HepG2 (cell line): ENCODE measurements around the gene CCDC74A. TPM values are rescaled to one million over a fixed set of nuclear protein-coding genes. Genes with fewer than 3 reads are reported as not detected.

Source experiments
- ATAC-seq: fragments of 200-7000 bp; cut with Tn5 transposase; 3 replicates; pipeline ENCODE4 v1.9.1; 2020; ENCODE audit warnings: mild to moderate bottlenecking, moderate library complexity
- BruUV-seq: library from RNA; stranded (reverse); fragments of 400-500 nt; replicated peaks from 2 replicates; lab custom pipeline; 2021; lab: Mats Ljungman, UMichigan
- CTCF ChIA-PET: fragments of 300-600 bp; formaldehyde crosslinking; extraction: SDS; loops from one replicate; lab custom pipeline; 2021; ENCODE audit warnings: low total read pairs, inconsistent platforms, low intra/inter-chr PET ratio; lab: Yijun Ruan, JAX
- POLR2A ChIA-PET: fragments of 350-600 bp; sonication (Branson Sonifier 250); formaldehyde crosslinking; loops from one replicate; lab custom pipeline; 2020; ENCODE audit warnings: antibody characterized with exemption, inconsistent platforms; lab: Yijun Ruan, JAX
- DNase-seq: peaks from one replicate; pipeline ENCODE4 v3.0.0-alpha.2; 2015; ENCODE audit warnings: low spot score
- FAIRE-seq: peaks from 3 replicates; lab custom pipeline; 2011; peaks lifted over from hg19 to GRCh38; lab: Jason Lieb, UNC
- H2AFZ ChIP-seq: one replicate; pipeline ENCODE4 v1.6.1; 2011; ENCODE audit warnings: low read length, inconsistent platforms
- H3K27ac ChIP-seq: fragments of 300-600 bp; 3 replicates; pipeline ENCODE4 v1.8.0; 2011; ENCODE audit warnings: mixed run types, mild to moderate bottlenecking, mixed read lengths, low read length, inconsistent platforms; ENCODE audit not compliant: insufficient read depth; ENCODE audit errors: extremely low read length
- H3K27me3 ChIP-seq, 2 experiments: fragments of 200-600 bp in 1 of 2; 2 replicates in 1 of 2; 3 replicates in 1 of 2; pipeline versions ENCODE4 v1.6.0 to v1.8.0; 2011; ENCODE audit warnings: low read length in 2 of 2, mild to moderate bottlenecking in 2 of 2, moderate library complexity in 2 of 2, inconsistent platforms in 1 of 2; ENCODE audit not compliant: insufficient read depth in 2 of 2, control insufficient read depth in 1 of 2
- H3K36me3 ChIP-seq, 2 experiments: fragments of 200-600 bp in 1 of 2; replicated peaks in 1 of 2; 2 replicates in 1 of 2; 3 replicates in 1 of 2; pipeline versions ENCODE4 v1.5.1 to v1.8.0; 2011; ENCODE audit warnings: low read length in 2 of 2, inconsistent platforms in 1 of 2; ENCODE audit not compliant: insufficient read depth in 2 of 2, control insufficient read depth in 1 of 2
- H3K4me1 ChIP-seq: 2 replicates; pipeline ENCODE4 v1.5.1; 2012; ENCODE audit warnings: low read length, inconsistent platforms; ENCODE audit not compliant: insufficient read depth
- H3K4me2 ChIP-seq: 2 replicates; pipeline ENCODE4 v1.6.0; 2011; ENCODE audit warnings: low read depth, low read length, inconsistent platforms
- H3K4me3 ChIP-seq, 3 experiments: fragments of 200-600 bp in 1 of 3; sonication (generic), shearing (Covaris generic) in 1 of 3; replicated peaks in 1 of 3; 2 replicates each; pipeline ENCODE4 v1.5.1; 2011 to 2016; ENCODE audit warnings: low read length in 3 of 3, inconsistent platforms in 2 of 3, low read depth in 2 of 3, mild to moderate bottlenecking in 2 of 3, control low read depth in 1 of 3, mixed read lengths in 1 of 3; ENCODE audit not compliant: insufficient read depth in 1 of 3
- H3K79me2 ChIP-seq: one replicate; pipeline ENCODE4 v1.6.1; 2011; ENCODE audit warnings: low read length, inconsistent platforms; ENCODE audit not compliant: insufficient read depth
- H3K9ac ChIP-seq: 2 replicates; pipeline ENCODE4 v1.6.0; 2011; ENCODE audit warnings: mild to moderate bottlenecking, low read depth, low read length, inconsistent platforms; ENCODE audit not compliant: insufficient read depth
- H3K9me3 ChIP-seq: 2 replicates; pipeline ENCODE4 v1.5.1; 2012; ENCODE audit warnings: mild to moderate bottlenecking, low read length
- H4K20me1 ChIP-seq: 2 replicates; pipeline ENCODE4 v1.6.0; 2011; ENCODE audit warnings: inconsistent platforms, mild to moderate bottlenecking, low read length, moderate library complexity; ENCODE audit not compliant: insufficient read depth
- CEBPB ChIP-seq: IDR thresholded peaks from 2 replicates; pipeline ENCODE4 v1.6.1; 2011; ENCODE audit warnings: low read depth, low read length, improper control_type of control experiment, borderline replicate concordance
- CEBPG ChIP-seq: IDR thresholded peaks from 2 replicates; pipeline ENCODE4 v1.6.1; 2016
- E2F2 ChIP-seq: sonication (generic); formaldehyde crosslinking; IDR thresholded peaks from 2 replicates; pipeline ENCODE4 v1.4.0; 2020; ENCODE audit warnings: missing genetic modification reagents, borderline replicate concordance
- HMG20A ChIP-seq: IDR thresholded peaks from 2 replicates; pipeline ENCODE4 v1.6.1; 2016; ENCODE audit warnings: borderline replicate concordance
- IKZF1 ChIP-seq: fragments of 450-650 bp; IDR thresholded peaks from 2 replicates; pipeline ENCODE4 v1.7.1; 2016
- SIN3A ChIP-seq: IDR thresholded peaks from 2 replicates; pipeline ENCODE4 v1.6.1; 2011; ENCODE audit warnings: low read depth, mild to moderate bottlenecking, control low read depth, low read length, borderline replicate concordance
- SIX1 ChIP-seq: sonication (generic); formaldehyde crosslinking; IDR thresholded peaks from 2 replicates; pipeline ENCODE4 v1.4.0; 2020; ENCODE audit warnings: missing genetic modification reagents, borderline replicate concordance
- TBP ChIP-seq: sonication (generic); formaldehyde crosslinking; IDR thresholded peaks from 2 replicates; pipeline ENCODE4 v1.5.0; 2020; ENCODE audit warnings: missing genetic modification reagents
- ZBTB49 ChIP-seq: sonication (generic); formaldehyde crosslinking; IDR thresholded peaks from 2 replicates; pipeline ENCODE4 v1.4.0; 2020; ENCODE audit warnings: missing genetic modification reagents, borderline replicate concordance
- ZC3H13 ChIP-seq: sonication (generic); formaldehyde crosslinking; IDR thresholded peaks from 2 replicates; pipeline ENCODE4 v1.8.1; 2023; ENCODE audit warnings: mild to moderate bottlenecking, missing genetic modification reagents, moderate library complexity
- ZFP36L1 ChIP-seq: sonication (generic); formaldehyde crosslinking; IDR thresholded peaks from 2 replicates; pipeline ENCODE4 v1.8.0; 2022; ENCODE audit warnings: mild to moderate bottlenecking, missing genetic modification reagents, moderate library complexity
- ZNF639 ChIP-seq: conservative IDR thresholded peaks from 2 replicates; pipeline ENCODE4 v1.6.1; 2018; ENCODE audit warnings: missing genetic modification reagents
- ZNF761 ChIP-seq: sonication (generic); formaldehyde crosslinking; conservative IDR thresholded peaks from 2 replicates; pipeline ENCODE4 v1.4.0; 2020; ENCODE audit warnings: mild to moderate bottlenecking, missing genetic modification reagents
- whole genome bisulfite sequencing: methylation state at CpG from one replicate; pipeline ENCODE4 v1.1.6; 2017; ENCODE audit warnings: low lambda C conversion rate; 5-methylcytosine and 5-hydroxymethylcytosine counted together
- in situ Hi-C: cut with HindIII; loops from 2 replicates; pipeline ENCODE4 v1.10.0; 2017; ENCODE audit warnings: low pct_unique_long_range_greater_than_20kb; ENCODE audit not compliant: extremely low pct_ligation_motif_present
- intact Hi-C: fragments of 100-400 bp; cut with micrococcal nuclease; formaldehyde crosslinking; loops from one replicate; pipeline ENCODE4 v1.10.0; 2022; ENCODE audit not compliant: unreplicated experiment
- polyA plus RNA-seq, 8 experiments: library from polyadenylated mRNA; depleted of rRNA in 3 of 8; stranded (reverse) in 7 of 8; unstranded in 1 of 8; fragments of >200 nt; fragmentation: Illumina TruSeq in 4 of 8; extraction: Trizol in 4 of 8; gene quantifications; 2 replicates each; pipeline versions ENCODE4 v1.2.1 to v1.2.3, GENCODE V29; 2011 to 2016; ENCODE audit warnings: low read depth in 4 of 8, missing spikeins in 1 of 8, mixed read lengths in 1 of 8; ENCODE audit not compliant: insufficient read depth in 1 of 8
- total RNA-seq, 5 experiments: library from RNA; depleted of rRNA; stranded (reverse); fragments of >200 nt; fragmentation: Illumina TruSeq; extraction: Trizol; gene quantifications; 2 replicates each; pipeline ENCODE4 v1.2.3, GENCODE V29; 2016; ENCODE audit warnings: low read depth in 1 of 5

CCDC74A gene
- total and polyA plus RNA-seq, 2 of the 13 experiments (the other 11 are each of a cell fraction or from before 2014, with no cell fraction given): 0.15 to 0.17 TPM

GRCh38 chr2:131556998-131557397, 29.3 kb downstream of the CCDC74A start:
- ChIA-PET POLR2A (no interaction called here), CTCF (no interaction called here)
- no TSS peak for BruUV-seq
- H3K9ac ChIP-seq: no peak overlapping the region
- FAIRE-seq (no peak), DNase-seq (peak; percentile 54), ATAC-seq (no peak)
- peaks cover 2 to 27% of the 10 kb centered on the region in 2 experiments; a peak in 3 of 5 replicates for H3K27me3 ChIP-seq
- 0 out of 2 replicates have a peak, but pooled peaks have one; percentile 26 for TF ChIP-seq HMG20A (CRISPR knock-in tag)
- no peak for TF ChIP-seq TBP (CRISPR knock-in tag)
- TF ChIP-seq CEBPG: peak; percentile 46; the same call in 1 of the 2 replicates
- TF ChIP-seq CEBPB: peak; percentile 86
- no peak for TF ChIP-seq ZNF761
- no peak for TF ChIP-seq IKZF1
- no peak for TF ChIP-seq ZNF639 (CRISPR knock-in tag)
- H3K9me3 ChIP-seq: no peaks in the 10 kb centered on the region
- no peaks in the 10 kb centered on the region for H3K79me2 ChIP-seq
- H3K4me1 ChIP-seq: peaks cover 13% of the 10 kb centered on the region
- WGBS: 29% methylated on average over 7 of the region's 7 CpGs
- no peak overlapping the region for H3K27ac ChIP-seq
- H3K4me2 ChIP-seq: no peak overlapping the region
- in situ Hi-C loops: no loop called here
- H3K36me3 ChIP-seq: no peaks in the 10 kb centered on the region
- no peaks in the 10 kb centered on the region for H4K20me1 ChIP-seq
- no peak overlapping the region for H3K4me3 ChIP-seq
- H2AFZ ChIP-seq: no peak overlapping the region
- intact Hi-C loops: no loop called here

- intact Hi-C loops: no loop called here
- no peak for DNase-seq
- Histone ChIP-seq H3K4me3 (no peak overlapping the region), H3K9ac (no peak overlapping the region), H3K27me3 (peaks cover 2 to 27% of the 10 kb centered on the region in 2 experiments; a peak in 3 of 5 replicates), H3K9me3 (no peaks in the 10 kb centered on the region), H3K79me2 (no peaks in the 10 kb centered on the region), H2AFZ (no peak overlapping the region), H3K27ac (no peak overlapping the region), H3K36me3 (no peaks in the 10 kb centered on the region), H3K4me1 (peaks cover 13% of the 10 kb centered on the region), H3K4me2 (no peak overlapping the region), H4K20me1 (no peaks in the 10 kb centered on the region)
- TSS peak; percentile 87 for BruUV-seq
- ATAC-seq: no peak
- ChIA-PET POLR2A (no interaction called here), CTCF (no interaction called here)
- in situ Hi-C loops: no loop called here
- FAIRE-seq: no peak
- WGBS: 37% methylated on average over 5 of the region's 5 CpGs
- TF ChIP-seq SIX1 (CRISPR knock-in tag): no peak
- no peak for TF ChIP-seq ZBTB49
- no peak for TF ChIP-seq E2F2 (CRISPR knock-in tag)
- TF ChIP-seq ZFP36L1: no peak
- no peak for TF ChIP-seq ZC3H13 (CRISPR knock-in tag)
- no peak for TF ChIP-seq SIN3A
These were observed 30.1 kb downstream of the CCDC74A start for GRCh38 chr2:131557558-131558321.
